Measurements from ENCODE around the gene SEZ6.

Gene SEZ6

DNA sequence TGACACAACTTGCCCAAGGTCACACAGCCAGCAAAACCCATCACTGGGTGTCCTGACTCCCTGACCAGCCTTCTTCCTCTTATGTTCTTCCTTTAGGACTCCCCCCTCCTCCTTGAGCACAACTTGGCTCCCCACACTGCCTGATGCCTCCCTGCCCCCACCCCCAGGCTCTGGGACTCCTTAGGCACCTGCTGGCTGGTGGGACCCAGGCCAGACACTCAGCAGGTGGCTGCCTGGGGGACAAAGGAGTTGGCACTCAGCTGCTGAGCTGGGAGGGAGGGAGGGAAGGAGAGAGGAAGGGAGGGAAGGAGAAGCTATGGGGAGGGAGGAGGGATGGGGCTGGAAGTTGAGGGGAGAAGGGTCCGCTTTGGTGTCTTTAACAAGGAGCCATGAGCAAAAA lies 8.0 kb downstream of the SEZ6 start:
- peak; percentile 50 to 59 for DNase-seq

GRCh38 chr17:28996554-28997096 lies 9.2 kb downstream of the SEZ6 start:
- no peak for DNase-seq

- DNase-seq, result no peak
Observed at GRCh38 chr17:28993645-28994426, 12.0 kb downstream of the SEZ6 start.

DNA sequence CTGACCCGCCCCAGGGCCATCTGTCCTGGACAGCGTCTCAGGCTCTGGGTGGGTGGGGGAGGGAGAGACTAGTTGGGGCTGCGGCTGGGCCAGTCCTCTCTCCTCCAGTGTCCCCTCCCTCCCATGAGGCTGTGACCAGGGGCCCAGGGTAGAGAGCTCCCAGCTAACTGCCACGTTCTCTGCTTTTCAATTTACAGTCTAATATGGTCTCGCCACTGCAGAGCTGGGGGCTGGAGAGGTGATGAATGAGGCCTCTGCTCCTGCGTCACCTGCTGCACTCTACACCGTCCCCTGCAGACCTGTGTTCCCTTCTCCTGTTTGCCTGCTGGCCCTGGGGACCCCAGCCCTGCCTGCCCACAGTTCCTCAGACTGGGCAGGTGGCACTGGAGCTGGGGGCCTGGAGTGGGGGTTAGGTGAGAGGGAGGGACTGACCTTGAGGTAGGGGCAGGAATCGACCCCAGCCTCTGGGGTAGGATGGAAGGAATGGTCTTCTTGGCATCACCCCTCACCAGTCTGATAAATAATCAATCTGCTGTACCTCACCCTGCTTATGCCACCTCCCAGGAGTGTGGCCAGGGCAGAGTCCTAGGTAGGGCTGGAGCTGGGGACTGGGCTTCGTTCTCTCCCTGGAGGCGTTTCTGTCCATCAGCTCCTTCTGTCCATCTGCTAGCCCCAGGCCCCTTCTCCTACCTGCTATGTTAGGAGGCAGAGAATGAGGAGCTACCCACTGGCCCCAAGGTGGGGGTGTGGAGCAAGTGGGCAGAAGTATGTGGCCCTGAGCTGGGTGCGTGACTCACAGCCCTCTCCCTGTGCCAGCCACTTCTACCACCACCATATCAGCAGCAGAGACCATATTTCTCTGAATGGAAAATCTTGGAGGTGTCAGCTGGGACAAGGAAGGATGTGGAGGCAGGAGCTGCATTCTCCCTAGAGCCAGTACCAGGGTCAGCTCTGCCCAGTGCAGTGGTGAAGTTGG lies 12.9 kb downstream of the SEZ6 start:
- DNase-seq, result no peak

DNA sequence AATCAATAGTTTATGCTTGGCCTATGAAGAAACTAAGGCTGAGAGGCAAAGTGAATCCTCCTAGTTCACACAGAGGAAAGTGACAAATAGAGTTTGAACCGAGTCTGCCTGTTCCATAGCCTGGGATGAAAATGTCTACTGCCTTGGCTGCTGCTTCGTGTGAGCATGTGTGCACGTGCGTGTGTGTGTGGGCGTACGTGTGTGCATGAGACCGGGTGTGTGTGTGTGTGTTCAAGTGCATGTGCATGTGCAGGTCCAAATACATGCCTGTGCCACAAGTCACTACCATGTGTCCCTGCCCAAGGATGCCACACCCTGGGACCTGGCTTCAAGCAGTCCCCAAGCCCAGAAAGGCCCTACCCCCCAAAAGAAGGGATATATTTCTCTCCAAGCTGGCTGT lies 13.6 kb downstream of the SEZ6 start:
- no peak for DNase-seq

GRCh38 chr17:28991779-28992178 lies 14.1 kb downstream of the SEZ6 start:
- no peak for DNase-seq

GRCh38 chr17:28989028-28989427 lies 16.8 kb downstream of the SEZ6 start:
- DNase-seq, result no peak

DNA sequence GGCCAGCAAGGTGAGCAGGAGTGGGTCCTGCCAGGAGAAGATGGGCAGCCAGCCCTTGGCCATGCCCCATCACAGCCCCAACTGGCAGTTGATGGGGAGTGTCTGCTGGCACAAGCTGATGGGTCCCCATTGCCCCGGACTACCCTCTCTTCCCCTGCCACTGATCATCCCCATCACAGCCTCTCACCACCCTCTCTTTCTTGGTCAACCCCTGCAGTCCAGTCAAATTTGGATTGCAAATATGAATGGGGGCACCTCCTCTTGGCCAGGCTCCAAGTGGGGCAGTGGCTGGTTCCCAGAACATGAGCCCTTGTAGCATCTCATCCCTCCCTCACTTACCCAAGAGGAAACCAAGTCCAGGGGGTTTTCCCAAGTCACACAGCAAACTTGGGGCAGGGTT lies 17.4 kb downstream of the SEZ6 start:
- no peak for DNase-seq

GRCh38 chr17:28986714-28987655 lies 18.8 kb downstream of the SEZ6 start:
- DNase-seq, result no peak

DNA sequence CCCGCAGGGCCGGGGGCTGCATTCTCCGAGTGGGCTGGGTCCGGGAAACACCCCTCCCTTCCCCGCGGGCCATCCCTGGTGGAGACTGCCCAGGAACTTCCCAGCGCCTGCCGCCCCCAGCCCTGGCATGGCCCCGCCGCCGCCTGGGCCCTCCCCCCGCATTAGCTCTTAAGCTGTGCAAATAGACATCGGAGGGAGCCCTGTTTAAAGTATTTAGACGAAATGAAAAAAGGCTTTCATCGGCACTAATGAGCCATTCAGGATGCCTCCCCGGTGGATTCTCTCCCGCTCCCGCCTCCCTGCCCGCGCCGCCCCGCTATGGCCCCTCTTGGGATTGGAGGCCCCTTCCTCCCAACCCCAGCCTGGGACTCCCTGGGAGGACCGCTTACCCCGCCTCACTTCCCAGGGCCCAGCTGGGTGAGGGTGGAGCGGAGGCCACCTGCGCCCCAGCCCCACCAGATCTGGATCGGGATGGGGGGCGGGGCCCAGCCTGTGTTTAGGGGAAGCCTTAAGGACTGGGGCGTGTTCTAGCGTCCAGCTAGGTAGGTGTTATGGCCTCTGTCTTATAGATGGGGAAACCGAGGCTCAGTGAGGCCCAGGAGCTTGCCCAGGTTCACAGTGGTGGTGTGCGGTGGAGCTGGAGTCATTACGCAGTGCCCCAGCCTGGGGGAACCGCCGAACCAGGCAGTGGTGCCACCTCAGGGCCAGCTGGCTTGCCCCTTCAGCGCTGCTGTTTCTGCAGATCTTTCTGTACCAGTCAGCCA lies 19.7 kb downstream of the SEZ6 start:
- DNase-seq, result no peak

- DNase-seq, result no peak
Observed at GRCh38 chr17:28983286-28984230, 22.3 kb downstream of the SEZ6 start.

DNA sequence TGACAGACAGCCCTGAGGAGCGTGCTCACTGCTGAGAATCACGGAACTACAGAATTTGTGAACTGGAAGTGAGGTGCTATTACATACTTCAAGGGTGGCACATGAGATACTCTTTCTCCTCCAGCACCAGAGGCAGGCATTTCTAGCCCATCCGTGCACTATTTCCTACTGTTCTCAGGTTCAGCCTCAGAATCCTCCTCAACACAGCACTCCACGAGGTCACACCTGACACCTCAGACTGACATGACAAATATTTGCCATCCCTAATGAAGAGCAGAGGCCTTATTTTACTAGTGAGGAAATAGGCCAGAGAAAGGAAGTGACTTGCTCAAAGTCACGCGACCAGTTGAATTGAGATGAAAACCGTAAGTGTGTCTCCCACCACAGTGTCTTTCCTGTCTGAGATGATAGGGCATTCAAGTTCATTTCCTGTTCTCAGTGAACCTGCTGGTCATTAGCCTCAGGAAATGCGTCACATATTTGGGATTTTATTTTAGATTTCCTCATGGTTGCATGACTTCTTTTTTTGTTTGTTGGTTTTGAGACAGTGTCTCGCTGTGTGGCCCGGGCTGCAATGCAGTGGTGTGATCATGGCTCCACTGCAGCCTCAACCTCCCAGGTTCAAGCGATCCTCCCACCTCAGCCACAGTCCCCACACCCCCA lies 23.6 kb downstream of the SEZ6 start:
- no peak for DNase-seq

DNA sequence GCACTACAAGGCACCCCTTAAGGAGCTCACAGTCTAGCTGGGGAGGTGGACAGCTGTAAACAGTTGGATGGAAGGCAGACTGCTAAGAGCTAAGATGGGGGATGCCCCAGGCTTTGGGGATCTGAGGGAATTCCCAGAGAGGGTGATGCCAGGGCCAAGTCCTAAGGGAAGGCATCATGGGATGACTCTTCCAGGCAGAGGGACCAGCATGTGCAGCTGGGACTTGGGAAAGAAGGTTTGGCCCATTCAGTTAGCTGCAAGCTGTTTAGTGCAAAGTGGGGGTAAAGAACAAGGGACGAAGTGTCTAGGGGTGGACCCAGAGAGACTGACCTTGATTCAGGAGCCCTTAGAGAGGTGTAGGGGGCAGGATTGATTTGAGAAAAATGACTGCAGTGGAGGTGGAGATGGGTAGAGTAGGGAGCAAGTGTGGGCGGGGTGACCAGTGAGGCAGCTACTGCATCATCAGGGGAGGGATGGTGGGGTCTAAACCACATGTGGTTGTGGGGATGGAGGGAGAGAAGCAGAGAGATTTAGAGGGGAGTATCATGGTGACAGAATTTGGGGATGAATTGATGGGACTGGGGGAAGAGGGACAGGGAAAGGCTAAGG lies 27.4 kb downstream of the SEZ6 start:
- DNase-seq, result no peak

DNA sequence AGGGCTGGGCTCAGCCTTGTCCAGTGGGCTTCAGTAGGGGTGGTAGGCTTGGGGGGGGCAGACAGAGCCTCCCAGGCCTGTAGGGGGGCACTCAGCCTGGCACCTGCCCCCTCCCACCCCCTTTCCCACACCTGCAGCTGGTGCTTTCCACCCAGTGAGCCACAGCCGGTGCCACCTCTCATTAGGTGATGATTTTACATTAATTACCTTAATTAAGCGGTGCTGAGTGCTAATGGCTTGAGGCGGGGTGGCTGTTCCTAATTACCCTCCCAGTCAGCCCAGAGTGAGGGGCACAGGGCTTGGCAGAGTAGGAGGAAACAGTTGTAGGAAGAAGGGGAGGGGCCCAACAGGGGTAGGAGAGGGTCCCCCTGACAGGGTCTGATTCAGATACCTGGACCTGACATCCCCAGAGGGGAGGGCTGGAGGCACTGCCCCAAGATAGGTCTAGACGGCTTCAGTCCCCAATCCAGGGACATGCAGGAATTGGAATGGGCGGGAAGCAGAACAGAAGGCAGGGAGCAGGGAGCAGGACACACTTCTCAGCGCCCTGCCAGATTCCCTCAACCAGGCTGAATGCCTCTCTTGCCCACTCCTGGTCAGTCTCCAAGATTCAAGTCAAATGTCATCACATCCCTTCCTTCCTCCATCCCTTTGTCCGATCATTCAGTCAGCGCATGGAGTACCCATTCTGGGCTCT lies 28.0 kb downstream of the SEZ6 start:
- DNase-seq, result no peak

GRCh38 chr17:28975646-28976045 lies 30.2 kb downstream of the SEZ6 start:
- DNase-seq, result no peak

DNA sequence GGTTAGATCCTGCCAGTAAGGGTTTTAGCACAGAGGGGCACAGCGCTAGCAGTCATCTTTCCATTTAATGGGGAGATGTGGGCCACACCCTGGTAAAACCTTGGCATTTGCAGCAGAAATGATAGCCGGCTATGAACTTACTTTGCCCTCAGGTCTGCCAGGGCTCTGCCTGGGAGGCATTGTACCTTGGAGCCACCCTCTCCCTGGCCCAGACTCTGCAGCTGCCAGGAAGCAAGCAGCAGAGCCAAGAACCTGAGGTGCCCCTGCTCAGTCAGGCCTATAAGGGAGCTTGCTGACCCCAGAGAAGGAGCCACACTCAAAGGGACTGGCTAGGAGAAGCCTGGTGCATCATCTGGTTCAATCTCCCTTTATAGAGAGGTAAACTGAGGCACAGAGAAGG lies 30.8 kb downstream of the SEZ6 start:
- no peak for DNase-seq

DNA sequence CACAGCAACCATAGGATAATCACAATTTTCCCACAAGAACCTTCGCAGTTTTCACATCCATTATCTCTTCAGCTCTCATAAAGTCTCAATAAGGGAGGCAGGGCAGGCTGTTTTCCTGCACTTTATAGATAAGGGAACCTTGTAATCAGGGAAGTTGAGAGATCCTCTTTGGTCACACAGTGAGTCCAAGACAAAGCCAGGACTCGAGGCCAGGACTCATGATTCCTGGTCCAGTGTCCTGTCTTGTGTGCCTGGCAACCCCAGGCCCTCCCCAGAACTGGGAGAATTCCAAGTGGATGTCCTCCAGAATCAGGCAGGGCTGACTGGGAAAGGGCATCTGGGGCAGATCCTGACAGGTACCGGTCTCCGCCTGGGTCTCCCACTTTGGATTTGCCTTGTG lies 31.4 kb downstream of the SEZ6 start:
- no peak for DNase-seq

DNA sequence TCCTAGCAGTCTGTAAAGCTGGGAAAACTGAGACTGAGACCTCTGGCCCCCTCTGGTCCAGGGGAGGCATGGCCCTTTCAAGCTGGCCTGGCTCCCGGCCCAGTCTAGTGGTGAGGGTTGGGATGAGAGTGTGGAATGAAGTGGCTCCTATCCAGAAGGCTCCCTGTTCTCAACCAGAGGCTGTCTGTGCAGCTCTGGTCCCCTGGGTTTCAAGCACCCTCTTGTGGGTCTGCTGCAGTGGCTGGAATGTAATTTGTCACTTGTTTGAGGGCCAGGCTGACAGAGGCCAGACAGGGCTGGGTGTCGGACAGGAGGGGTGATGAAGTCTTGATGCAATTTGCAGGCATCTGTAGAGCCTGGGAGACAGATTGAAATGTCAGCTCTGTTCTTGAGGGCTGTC lies 32.4 kb downstream of the SEZ6 start:
- peak in 1 of 2 experiments; percentile 18 for DNase-seq

GRCh38 chr17:28972437-28972836 lies 33.4 kb downstream of the SEZ6 start:
- no peak for DNase-seq
